Body of pancreas (tissue), 4 donors: ENCODE data around the gene SENP8.

Experiments
- POLR2A ChIP-seq, 3 donors: fragments of 450-650 bp; IDR thresholded peaks; one replicate each; pipeline ENCODE4 v1.6.1; 2016; ENCODE audit warnings: antibody characterized with exemption in 3 of 3, mild to moderate bottlenecking in 2 of 3
- TF ChIP-seq, protein P1 (sequence below), 7 experiments: fragments of 450-650 bp in 4 of 7; fragments of 200-600 bp in 3 of 7; sonication (generic) in 3 of 7; IDR thresholded peaks; one replicate each; pipeline ENCODE4 v1.5.1; 2016 to 2019; ENCODE audit warnings: antibody characterized with exemption in 7 of 7

DNA sequence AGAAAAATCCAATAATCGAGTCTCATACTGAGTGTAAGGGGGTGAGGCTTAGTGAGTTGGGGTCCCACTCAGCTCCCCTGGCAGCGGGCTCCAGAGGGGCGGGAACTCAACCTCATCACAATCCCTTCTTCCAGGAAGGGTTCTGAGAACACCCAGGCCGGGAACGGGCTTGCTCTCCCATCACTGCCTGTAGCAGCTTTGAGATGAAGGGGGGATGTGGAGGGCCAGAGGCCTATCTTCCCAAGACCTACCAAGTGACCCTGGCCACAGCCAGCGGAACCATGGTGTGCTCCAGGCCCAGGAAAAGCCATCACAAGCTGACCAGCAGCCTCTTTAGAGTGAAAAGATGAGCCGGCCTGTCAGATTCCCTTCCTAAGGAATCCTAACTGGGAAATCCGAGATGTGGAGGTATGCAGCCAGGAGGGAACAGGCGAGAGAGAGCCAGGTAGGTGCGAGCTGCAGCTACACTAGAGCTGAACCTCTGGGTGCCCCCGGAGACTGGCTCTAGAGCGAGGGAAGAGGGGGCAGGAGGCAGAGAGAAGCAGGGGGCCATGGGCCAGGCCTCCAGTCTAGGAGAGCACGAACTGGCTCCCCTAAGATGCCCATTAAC lies 60.9 kb downstream of the SENP8 start:
- TF ChIP-seq, protein P1, sequence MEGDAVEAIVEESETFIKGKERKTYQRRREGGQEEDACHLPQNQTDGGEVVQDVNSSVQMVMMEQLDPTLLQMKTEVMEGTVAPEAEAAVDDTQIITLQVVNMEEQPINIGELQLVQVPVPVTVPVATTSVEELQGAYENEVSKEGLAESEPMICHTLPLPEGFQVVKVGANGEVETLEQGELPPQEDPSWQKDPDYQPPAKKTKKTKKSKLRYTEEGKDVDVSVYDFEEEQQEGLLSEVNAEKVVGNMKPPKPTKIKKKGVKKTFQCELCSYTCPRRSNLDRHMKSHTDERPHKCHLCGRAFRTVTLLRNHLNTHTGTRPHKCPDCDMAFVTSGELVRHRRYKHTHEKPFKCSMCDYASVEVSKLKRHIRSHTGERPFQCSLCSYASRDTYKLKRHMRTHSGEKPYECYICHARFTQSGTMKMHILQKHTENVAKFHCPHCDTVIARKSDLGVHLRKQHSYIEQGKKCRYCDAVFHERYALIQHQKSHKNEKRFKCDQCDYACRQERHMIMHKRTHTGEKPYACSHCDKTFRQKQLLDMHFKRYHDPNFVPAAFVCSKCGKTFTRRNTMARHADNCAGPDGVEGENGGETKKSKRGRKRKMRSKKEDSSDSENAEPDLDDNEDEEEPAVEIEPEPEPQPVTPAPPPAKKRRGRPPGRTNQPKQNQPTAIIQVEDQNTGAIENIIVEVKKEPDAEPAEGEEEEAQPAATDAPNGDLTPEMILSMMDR (IDR thresholded peaks at IDR 0.05) = no peak
- no peak for TF ChIP-seq POLR2A (IDR thresholded peaks at IDR 0.05)
